AG09309 (cell line): Measurements from ENCODE around the gene ERF.

Source experiments
- DNase-seq: peaks from one replicate; pipeline ENCODE4 v3.0.0-alpha.2; 2010; ENCODE audit warnings: low read depth
- H3K4me3 ChIP-seq: 2 replicates; pipeline ENCODE4 v1.5.1; 2011; ENCODE audit warnings: mild to moderate bottlenecking, low read depth, low read length, moderate library complexity; ENCODE audit not compliant: control insufficient read depth
- TF ChIP-seq, protein P1 (sequence below): IDR thresholded peaks from 2 replicates; pipeline ENCODE4 v1.5.1; 2011; ENCODE audit warnings: mild to moderate bottlenecking, low read depth, low read length, inconsistent platforms; ENCODE audit not compliant: insufficient read depth, control insufficient read depth; ENCODE audit errors: missing control alignments

Gene ERF

DNA sequence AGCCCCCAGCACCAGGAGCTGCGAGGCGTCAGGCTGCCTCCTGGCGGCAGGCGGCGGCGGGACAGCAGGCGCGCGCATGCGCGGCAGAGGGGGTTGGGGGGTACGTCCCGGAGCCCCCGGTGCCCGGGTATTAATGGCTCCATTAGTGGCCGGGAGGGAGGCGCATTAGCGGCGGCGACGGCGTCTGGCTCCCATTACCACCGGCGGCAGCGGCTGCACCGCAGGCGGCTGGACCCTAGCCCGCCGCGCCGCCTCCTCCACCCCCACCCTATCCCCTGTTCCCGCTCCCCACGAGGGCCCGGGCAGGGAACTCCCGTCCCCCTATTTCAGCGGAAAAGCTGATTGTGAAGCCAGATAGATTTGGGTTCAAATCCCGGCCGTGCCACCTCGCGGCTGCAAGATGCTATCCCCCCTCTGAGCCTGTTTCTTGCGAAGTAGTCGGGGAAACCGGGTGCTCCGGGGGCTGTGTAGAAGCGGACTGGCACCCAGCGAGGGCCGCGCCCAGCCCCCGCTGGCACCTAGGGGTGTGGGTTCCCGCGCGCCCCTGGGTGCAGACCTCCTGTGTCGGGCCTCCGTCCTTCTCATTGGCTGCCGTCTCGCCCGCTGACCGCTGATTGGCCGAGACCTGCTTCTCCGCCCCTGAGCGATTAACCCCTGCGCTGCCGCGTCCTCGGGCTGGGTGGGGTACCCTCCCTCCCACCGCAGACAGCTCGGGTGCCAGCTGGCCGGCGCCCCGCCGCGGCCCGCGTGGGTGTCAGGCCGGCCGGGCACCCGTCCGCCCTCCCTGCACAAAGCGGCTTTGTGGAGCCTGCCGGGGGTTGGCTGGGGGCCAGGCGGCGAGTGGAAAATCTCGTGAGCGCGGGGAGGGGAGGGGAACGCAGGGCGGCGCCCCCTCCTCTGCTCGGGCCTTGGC lies 25.2 kb upstream of the ERF start:
- TF ChIP-seq, protein P1, sequence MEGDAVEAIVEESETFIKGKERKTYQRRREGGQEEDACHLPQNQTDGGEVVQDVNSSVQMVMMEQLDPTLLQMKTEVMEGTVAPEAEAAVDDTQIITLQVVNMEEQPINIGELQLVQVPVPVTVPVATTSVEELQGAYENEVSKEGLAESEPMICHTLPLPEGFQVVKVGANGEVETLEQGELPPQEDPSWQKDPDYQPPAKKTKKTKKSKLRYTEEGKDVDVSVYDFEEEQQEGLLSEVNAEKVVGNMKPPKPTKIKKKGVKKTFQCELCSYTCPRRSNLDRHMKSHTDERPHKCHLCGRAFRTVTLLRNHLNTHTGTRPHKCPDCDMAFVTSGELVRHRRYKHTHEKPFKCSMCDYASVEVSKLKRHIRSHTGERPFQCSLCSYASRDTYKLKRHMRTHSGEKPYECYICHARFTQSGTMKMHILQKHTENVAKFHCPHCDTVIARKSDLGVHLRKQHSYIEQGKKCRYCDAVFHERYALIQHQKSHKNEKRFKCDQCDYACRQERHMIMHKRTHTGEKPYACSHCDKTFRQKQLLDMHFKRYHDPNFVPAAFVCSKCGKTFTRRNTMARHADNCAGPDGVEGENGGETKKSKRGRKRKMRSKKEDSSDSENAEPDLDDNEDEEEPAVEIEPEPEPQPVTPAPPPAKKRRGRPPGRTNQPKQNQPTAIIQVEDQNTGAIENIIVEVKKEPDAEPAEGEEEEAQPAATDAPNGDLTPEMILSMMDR = peak; percentile 78
- H3K4me3 ChIP-seq = peak overlapping the region; percentile 71
- peak; percentile 43 for DNase-seq

GRCh38 chr19:42279155-42279901 lies 24.4 kb upstream of the ERF start:
- TF ChIP-seq, protein P1 = no peak
- no peak for DNase-seq
- peak overlapping the region; percentile 71 for H3K4me3 ChIP-seq

DNA sequence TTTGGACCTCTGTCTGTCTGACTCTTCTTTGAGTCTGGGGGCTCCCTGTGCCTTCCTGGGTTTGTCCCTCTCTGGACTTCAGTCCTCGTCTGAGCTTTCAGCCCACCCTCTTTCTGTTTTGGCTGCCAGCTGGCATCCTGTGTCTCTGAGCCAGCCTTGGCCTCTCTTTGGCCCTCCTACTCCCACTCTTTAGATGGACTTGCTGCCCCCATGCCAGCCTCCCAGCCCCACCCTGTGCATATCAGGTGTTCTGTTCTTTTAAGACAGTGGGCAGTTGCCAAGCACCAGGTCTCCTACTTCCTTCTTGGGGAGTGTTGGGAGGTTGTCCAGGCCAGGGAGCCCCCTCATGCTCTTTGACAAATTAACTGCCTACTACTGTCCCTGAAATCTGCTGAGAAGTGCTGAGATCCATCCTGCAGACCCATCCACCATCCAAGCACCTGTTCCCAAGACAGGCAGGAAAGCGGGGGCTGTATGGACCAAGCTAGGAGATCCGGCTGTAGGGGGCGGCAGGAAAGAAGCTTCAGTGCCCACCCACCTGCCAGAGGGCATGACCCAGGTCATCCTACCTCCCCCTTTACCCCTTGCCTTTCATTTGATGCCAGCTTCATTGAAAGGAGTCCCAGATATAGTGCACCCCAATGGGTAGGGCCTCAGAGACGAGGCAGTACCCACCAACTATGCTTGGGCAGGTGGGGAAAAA lies 23.7 kb upstream of the ERF start:
- H3K4me3 ChIP-seq = no peak overlapping the region; the same call in 1 of the 2 replicates
- DNase-seq = no peak
- TF ChIP-seq, protein P1 = no peak

DNA sequence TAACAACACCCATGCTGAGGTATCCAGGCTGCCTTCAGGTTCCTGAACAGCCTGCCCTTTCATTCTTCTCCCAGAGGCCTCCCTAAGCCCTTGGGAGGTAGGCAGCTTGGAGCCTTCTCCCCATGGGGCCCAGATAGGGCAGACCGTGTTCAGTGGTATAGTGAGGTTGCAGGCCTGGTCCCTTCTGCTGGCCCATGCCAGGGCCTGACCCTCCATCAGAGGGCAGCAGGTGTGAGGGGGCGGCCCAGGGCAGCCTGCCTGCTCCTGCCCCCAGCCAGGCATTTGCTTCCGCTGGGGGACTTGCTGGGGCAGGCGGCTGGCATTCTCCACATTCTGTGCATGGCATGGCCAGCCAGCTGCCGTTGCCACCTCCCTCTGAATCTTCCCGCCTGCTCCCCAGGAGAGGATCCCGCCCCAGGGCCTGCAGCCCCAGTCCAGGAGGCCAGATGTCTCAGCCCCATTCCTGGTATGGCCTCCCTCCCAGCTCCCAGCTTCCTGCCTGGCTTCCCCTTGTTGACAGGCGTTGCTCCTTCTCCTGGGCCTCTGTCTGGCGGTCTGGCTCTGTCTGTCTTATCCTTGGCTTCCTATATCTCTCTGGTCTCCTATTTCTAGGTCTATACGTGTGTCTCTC lies 23.0 kb upstream of the ERF start:
- no peak for DNase-seq
- H3K4me3 ChIP-seq = no peak overlapping the region

DNA sequence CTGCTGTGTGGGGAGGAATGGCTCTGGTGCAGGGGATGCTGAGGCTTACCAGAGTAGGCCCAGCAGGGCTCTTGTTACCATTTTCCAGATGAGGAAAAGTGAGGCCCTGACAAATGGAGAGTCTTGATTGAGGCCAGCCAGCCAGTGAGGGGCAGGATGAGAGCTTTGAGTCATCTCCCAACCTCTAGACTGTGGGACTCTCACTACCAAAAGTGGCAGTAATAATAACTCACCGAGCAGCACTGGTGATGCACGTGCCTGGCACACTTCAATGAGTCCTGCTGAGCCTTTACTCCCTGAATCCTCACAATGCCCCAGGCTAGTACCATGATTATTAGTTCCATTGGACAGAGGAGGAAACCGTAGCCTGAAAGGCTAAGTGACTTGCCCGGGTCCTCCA lies 21.9 kb upstream of the ERF start:
- TF ChIP-seq, protein P1 = no peak
- DNase-seq = no peak
- no peak overlapping the region for H3K4me3 ChIP-seq

More for the DNA sequence above, 23.0 kb upstream of the ERF start:
- TF ChIP-seq, protein P1 = no peak

GRCh38 chr19:42276284-42276683 lies 21.4 kb upstream of the ERF start:
- TF ChIP-seq, protein P1 = no peak
- H3K4me3 ChIP-seq = no peak overlapping the region
- DNase-seq = no peak
